K562 (cell line): ENCODE measurements around the gene PIH1D1. TPM values are rescaled to one million over a fixed set of nuclear protein-coding genes. Genes with fewer than 3 reads are reported as not detected.

ENCODE experiments used
- ATF3 ChIP-seq, 2 experiments: fragments of 450-650 bp in 1 of 2; sonication (generic) in 1 of 2; formaldehyde crosslinking in 1 of 2; IDR thresholded peaks in 1 of 2; conservative IDR thresholded peaks in 1 of 2; 2 replicates each; pipeline versions ENCODE4 v1.6.1 to v1.8.1; 2016 to 2023; ENCODE audit warnings: mild to moderate bottlenecking in 2 of 2, moderate library complexity in 2 of 2, inconsistent platforms in 1 of 2, missing genetic modification reagents in 1 of 2
- CHAMP1 ChIP-seq: fragments of 450-650 bp; IDR thresholded peaks from 2 replicates; pipeline ENCODE4 v1.6.1; 2016; ENCODE audit warnings: mild to moderate bottlenecking
- DLX4 ChIP-seq: fragments of 250-450 bp; sonication (Bioruptor Pico); IDR thresholded peaks from 2 replicates; pipeline ENCODE4 v1.6.1; 2021; ENCODE audit warnings: mild to moderate bottlenecking
- ELK1 ChIP-seq: sonication (generic); formaldehyde crosslinking; IDR thresholded peaks from 2 replicates; pipeline ENCODE4 v1.8.1; 2022; ENCODE audit warnings: missing genetic modification reagents
- ETV5 ChIP-seq: sonication (generic); formaldehyde crosslinking; IDR thresholded peaks from 2 replicates; pipeline ENCODE4 v1.4.0; 2020; ENCODE audit warnings: low read depth, mild to moderate bottlenecking, missing genetic modification reagents
- JUN ChIP-seq, 2 experiments: sonication (generic) in 1 of 2; formaldehyde crosslinking in 1 of 2; IDR thresholded peaks; 2 replicates each; pipeline versions ENCODE4 v1.6.1 to v1.8.0; 2012 to 2022; ENCODE audit warnings: borderline replicate concordance in 2 of 2, mild to moderate bottlenecking in 2 of 2, improper control_type of control experiment in 1 of 2, low read depth in 1 of 2, low read length in 1 of 2, missing genetic modification reagents in 1 of 2
- MAFF ChIP-seq: IDR thresholded peaks from 2 replicates; pipeline ENCODE4 v1.6.1; 2012; ENCODE audit warnings: low read length, improper control_type of control experiment
- MLX ChIP-seq, 2 experiments: fragments of 450-650 bp in 1 of 2; sonication (generic) in 1 of 2; formaldehyde crosslinking; conservative IDR thresholded peaks; 2 replicates each; pipeline versions ENCODE4 v1.4.0 to v1.8.1; 2020 to 2022; ENCODE audit warnings: mild to moderate bottlenecking in 1 of 2, missing genetic modification reagents in 1 of 2
- PATZ1 ChIP-seq: fragments of 250-450 bp; sonication (Bioruptor Pico); IDR thresholded peaks from 2 replicates; pipeline ENCODE4 v1.5.0; 2020; ENCODE audit warnings: mild to moderate bottlenecking, borderline replicate concordance
- PTRF ChIP-seq: fragments of 450-650 bp; IDR thresholded peaks from 2 replicates; pipeline ENCODE4 v1.6.1; 2016; ENCODE audit warnings: mild to moderate bottlenecking, missing genetic modification characterization, missing compliant biosample characterization
- SMAD2 ChIP-seq: fragments of 150-350 bp; IDR thresholded peaks from 2 replicates; pipeline ENCODE4 v1.6.1; 2014; ENCODE audit warnings: low read depth, mild to moderate bottlenecking, low read length
- ZC3H8 ChIP-seq: fragments of 450-650 bp; IDR thresholded peaks from 2 replicates; pipeline ENCODE4 v1.6.1; 2017
- ZNF133 ChIP-seq: fragments of 250-450 bp; sonication (Bioruptor Pico); IDR thresholded peaks from 2 replicates; pipeline ENCODE4 v1.4.0; 2020; ENCODE audit warnings: mild to moderate bottlenecking
- ZNF3 ChIP-seq: fragments of 250-450 bp; sonication (Bioruptor Pico); IDR thresholded peaks from 2 replicates; pipeline ENCODE4 v1.5.0; 2021; ENCODE audit warnings: mild to moderate bottlenecking, moderate library complexity
- ZNF311 ChIP-seq: fragments of 250-450 bp; sonication (Bioruptor Pico); IDR thresholded peaks from 2 replicates; pipeline ENCODE4 v1.4.0; 2020; ENCODE audit warnings: mild to moderate bottlenecking, moderate library complexity
- ZNF57 ChIP-seq: fragments of 450-650 bp; formaldehyde crosslinking; IDR thresholded peaks from 2 replicates; pipeline ENCODE4 v1.4.0; 2020; ENCODE audit warnings: mild to moderate bottlenecking, moderate library complexity
- polyA plus RNA-seq, 8 experiments: library from polyadenylated mRNA; depleted of rRNA in 4 of 8; stranded (reverse) in 5 of 8; unstranded in 3 of 8; fragments of >200 nt; fragmentation: Nextera tagmentation in 2 of 8; fragmentation: Illumina TruSeq in 1 of 8; extraction: Ambion mirVana in 2 of 8; extraction: Trizol in 1 of 8; gene quantifications; 2 replicates each; pipeline versions ENCODE4 v1.2.1 to v1.2.3, GENCODE V29; 2011 to 2014; ENCODE audit warnings: inconsistent platforms in 1 of 8, missing spikeins in 1 of 8
- total RNA-seq, 7 experiments: library from RNA; depleted of rRNA in 6 of 7; stranded (reverse); fragments of >200 nt in 6 of 7; fragmentation: Illumina TruSeq in 2 of 7; extraction: Trizol in 2 of 7; gene quantifications; 2 replicates each; pipeline versions ENCODE4 v1.2.1 to v1.2.3, GENCODE V29; 2011 to 2021; ENCODE audit warnings: low replicate concordance in 1 of 7
- TF ChIP-seq, protein P1 (sequence below), 2 experiments: IDR thresholded peaks; 2 replicates each; pipeline ENCODE4 v1.6.1; 2011; ENCODE audit warnings: borderline replicate concordance in 1 of 2, control low read depth in 1 of 2, low read depth in 1 of 2, low read length in 1 of 2, mild to moderate bottlenecking in 1 of 2, mixed read lengths in 1 of 2, moderate library complexity in 1 of 2; ENCODE audit not compliant: insufficient read depth in 1 of 2, insufficient read length in 1 of 2, poor library complexity in 1 of 2, severe bottlenecking in 1 of 2; ENCODE audit errors: extremely low read depth in 1 of 2

The PIH1D1 gene
- total and polyA plus RNA-seq, 9 of the 15 experiments (the other 6 are each of a cell fraction or from before 2014, with no cell fraction given), result 26.5 to 224 (median 137) TPM

DNA sequence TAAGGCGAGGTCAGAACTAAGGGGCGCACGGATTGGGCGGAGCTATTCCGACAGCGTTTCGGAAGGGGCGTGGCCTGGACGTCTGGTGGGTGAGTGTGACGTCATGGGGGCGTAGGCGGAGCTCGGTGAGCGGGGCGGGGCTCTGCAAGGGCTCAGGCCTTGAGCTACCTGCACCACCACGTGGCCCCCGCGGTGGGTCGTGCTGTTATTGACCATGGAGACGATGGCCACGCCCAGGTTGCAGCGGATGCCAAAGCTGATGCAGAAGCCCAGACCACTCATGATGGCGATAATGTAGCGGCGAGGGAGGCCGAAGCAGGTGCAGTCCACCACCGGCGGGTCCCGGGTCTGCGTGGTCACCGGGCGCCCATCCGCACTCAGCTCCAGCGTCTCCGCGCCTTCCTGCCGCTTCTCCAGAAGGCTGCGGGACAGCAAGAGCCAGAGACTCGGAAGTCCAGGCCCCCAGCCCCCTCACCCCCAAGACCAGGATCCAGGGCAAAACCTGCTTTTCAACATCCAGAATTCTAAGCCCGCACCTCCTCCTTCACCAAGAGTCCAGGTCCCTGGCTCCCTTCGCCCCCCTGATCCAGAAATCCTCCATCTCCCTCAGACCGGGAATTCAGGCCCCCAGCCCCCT is 15.1 kb downstream of the PIH1D1 start (continued):
- TF ChIP-seq ATF3 (IDR thresholded peaks at IDR 0.05) (peak; percentile 95), ATF3 (CRISPR knock-in tag; conservative IDR thresholded peaks at IDR 0.05) (no peak), JUN (IDR thresholded peaks at IDR 0.05; ENCODE audit: borderline replicate concordance, low read depth, low read length) (peak; percentile 48; the same call in 1 of the 2 replicates), JUN (CRISPR knock-in tag; IDR thresholded peaks at IDR 0.05; ENCODE audit: borderline replicate concordance) (no peak), ZNF133 (CRISPR knock-in tag) (no peak), ETV5 (no peak), SMAD2 (no peak), ZNF3 (CRISPR knock-in tag) (no peak), ZNF57 (CRISPR knock-in tag) (no peak), MAFF (no peak), PATZ1 (no peak), ZNF311 (CRISPR knock-in tag) (no peak), DLX4 (CRISPR knock-in tag) (no peak), PTRF (tag) (no peak), CHAMP1 (no peak), ZC3H8 (no peak), ELK1 (CRISPR knock-in tag) (no peak), MLX (CRISPR knock-in tag; conservative IDR thresholded peaks at IDR 0.05) (no peak)
- TF ChIP-seq, protein P1, sequence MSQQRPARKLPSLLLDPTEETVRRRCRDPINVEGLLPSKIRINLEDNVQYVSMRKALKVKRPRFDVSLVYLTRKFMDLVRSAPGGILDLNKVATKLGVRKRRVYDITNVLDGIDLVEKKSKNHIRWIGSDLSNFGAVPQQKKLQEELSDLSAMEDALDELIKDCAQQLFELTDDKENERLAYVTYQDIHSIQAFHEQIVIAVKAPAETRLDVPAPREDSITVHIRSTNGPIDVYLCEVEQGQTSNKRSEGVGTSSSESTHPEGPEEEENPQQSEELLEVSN (IDR thresholded peaks at IDR 0.05; ENCODE audit: borderline replicate concordance in 1 of 2, extremely low read depth in 1 of 2, insufficient read depth in 1 of 2, insufficient read length in 1 of 2, low read depth in 1 of 2, low read length in 1 of 2, poor library complexity in 1 of 2, severe bottlenecking in 1 of 2), result peak; percentile 69 to 79
